HG02678 (cell line): ENCODE results near the gene GIMAP5.

ENCODE experiments used
- ATAC-seq: cut with Tn5 transposase; IDR thresholded peaks from one replicate; pipeline ENCODE4 v1.9.1; 2021; ENCODE audit warnings: mild to moderate bottlenecking, moderate library complexity; ENCODE audit not compliant: unreplicated experiment

Gene GIMAP5

GRCh38 chr7:150737265-150738055, at the start of gene GIMAP5:
GIMAP5 (plus strand) TSS chr7:150737418; CDS start chr7:150740885, 3,467 bp downstream.
- ATAC-seq, result peak; percentile 67

- ATAC-seq, result no peak
Observed at GRCh38 chr7:150688630-150689029, 48.6 kb upstream of the GIMAP5 start.

GRCh38 chr7:150695654-150696053, 41.6 kb upstream of the GIMAP5 start:
- no peak for ATAC-seq

- no peak for ATAC-seq
Observed at GRCh38 chr7:150703209-150703608, 34.0 kb upstream of the GIMAP5 start.

- no peak for ATAC-seq
Observed at GRCh38 chr7:150715293-150715692, 21.9 kb upstream of the GIMAP5 start.

- ATAC-seq, result no peak
Observed at GRCh38 chr7:150715738-150716137, 21.5 kb upstream of the GIMAP5 start.

GRCh38 chr7:150716368-150716767, 20.9 kb upstream of the GIMAP5 start, which contains the start of gene GIMAP1:
GIMAP1 (plus strand) TSS chr7:150716613; CDS start chr7:150719048, 2,435 bp downstream.
- no peak for ATAC-seq

- no peak for ATAC-seq
Observed at GRCh38 chr7:150716939-150717338, 20.3 kb upstream of the GIMAP5 start.

- no peak for ATAC-seq
Observed at GRCh38 chr7:150717814-150718420, 19.3 kb upstream of the GIMAP5 start.

- ATAC-seq, result no peak
Observed at GRCh38 chr7:150719436-150719835, 17.8 kb upstream of the GIMAP5 start.

GRCh38 chr7:150719960-150720891, 17.0 kb upstream of the GIMAP5 start:
- no peak for ATAC-seq

- no peak for ATAC-seq
Observed at GRCh38 chr7:150721970-150722373, 15.2 kb upstream of the GIMAP5 start.

GRCh38 chr7:150722431-150722931, 14.7 kb upstream of the GIMAP5 start:
- no peak for ATAC-seq

GRCh38 chr7:150723467-150723866, 13.8 kb upstream of the GIMAP5 start:
- no peak for ATAC-seq

- ATAC-seq, result no peak
Observed at GRCh38 chr7:150727381-150727780, 9.8 kb upstream of the GIMAP5 start.

- no peak for ATAC-seq
Observed at GRCh38 chr7:150728011-150728410, 9.2 kb upstream of the GIMAP5 start.

GRCh38 chr7:150728609-150729008, 8.6 kb upstream of the GIMAP5 start:
- ATAC-seq, result no peak

- ATAC-seq, result no peak
Observed at GRCh38 chr7:150731916-150732315, 5.3 kb upstream of the GIMAP5 start.

- ATAC-seq, result no peak
Observed at GRCh38 chr7:150732786-150733481, 4.3 kb upstream of the GIMAP5 start.

GRCh38 chr7:150733482-150734095, 3.6 kb upstream of the GIMAP5 start:
- ATAC-seq, result no peak
